Vagina (tissue), 2 donors: Measurements from ENCODE around the gene ATP6V0A1.
A peak's percentile ranks its signal among the peaks of the same experiment; 100 is the strongest.

Source experiments
- POLR2A ChIP-seq, 2 donors: fragments of 450-650 bp; IDR thresholded peaks; one replicate each; pipeline ENCODE4 v1.6.1; 2017; ENCODE audit warnings: antibody characterized with exemption in 2 of 2, mild to moderate bottlenecking in 2 of 2, moderate library complexity in 2 of 2
- POLR2AphosphoS5 ChIP-seq, 2 donors: sonication (generic); formaldehyde crosslinking; IDR thresholded peaks; one replicate each; pipeline ENCODE4 v1.9.0; 2017; ENCODE audit warnings: antibody characterized with exemption in 2 of 2, mild to moderate bottlenecking in 2 of 2, low read depth in 1 of 2; ENCODE audit not compliant: insufficient read depth in 1 of 2
- TF ChIP-seq, protein P1 (sequence below), 3 experiments: fragments of 450-650 bp in 2 of 3; fragments of 200-600 bp in 1 of 3; sonication (generic) in 1 of 3; IDR thresholded peaks; one replicate each; pipeline ENCODE4 v1.5.1; 2017 to 2019; ENCODE audit warnings: antibody characterized with exemption in 3 of 3, mild to moderate bottlenecking in 2 of 3, moderate library complexity in 2 of 3

DNA sequence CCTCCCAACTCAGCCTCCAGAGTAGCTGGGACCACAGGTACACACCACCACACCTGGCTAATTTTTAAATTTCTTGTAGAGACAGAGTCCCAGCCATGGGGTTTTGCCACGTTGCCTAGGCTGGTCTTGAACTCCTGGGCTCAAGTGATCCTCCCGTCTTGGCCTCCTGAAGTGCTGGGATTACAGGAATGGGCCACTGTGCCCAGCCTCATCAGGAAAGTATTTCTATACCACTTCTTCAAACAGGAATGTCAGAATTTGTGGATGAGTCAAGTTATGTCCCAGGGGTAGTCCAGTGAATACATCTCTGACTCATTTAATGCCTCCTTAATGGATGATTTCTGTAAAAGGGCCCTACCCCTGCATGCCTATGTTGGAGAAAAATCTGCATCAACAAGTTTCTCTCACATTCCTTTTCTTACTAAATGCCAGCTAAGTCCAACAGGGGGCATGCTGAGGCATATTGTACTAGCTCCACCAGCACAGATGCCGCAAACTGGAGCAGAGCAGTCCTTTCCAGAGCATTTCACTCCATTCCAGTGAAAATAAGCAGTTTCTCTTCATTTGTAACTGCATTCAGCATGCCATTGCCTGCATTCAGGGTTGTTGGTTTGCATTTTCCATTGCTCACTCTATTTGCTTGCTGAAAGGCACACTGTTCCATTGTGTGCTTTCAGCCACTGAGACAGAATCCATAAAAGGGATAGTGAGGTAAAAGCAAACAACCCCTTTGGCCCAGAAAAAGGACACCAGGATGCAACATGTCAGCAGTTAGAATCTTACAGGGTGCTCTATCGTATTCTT, 30.3 kb upstream of the ATP6V0A1 start:
- TF ChIP-seq, protein P1, sequence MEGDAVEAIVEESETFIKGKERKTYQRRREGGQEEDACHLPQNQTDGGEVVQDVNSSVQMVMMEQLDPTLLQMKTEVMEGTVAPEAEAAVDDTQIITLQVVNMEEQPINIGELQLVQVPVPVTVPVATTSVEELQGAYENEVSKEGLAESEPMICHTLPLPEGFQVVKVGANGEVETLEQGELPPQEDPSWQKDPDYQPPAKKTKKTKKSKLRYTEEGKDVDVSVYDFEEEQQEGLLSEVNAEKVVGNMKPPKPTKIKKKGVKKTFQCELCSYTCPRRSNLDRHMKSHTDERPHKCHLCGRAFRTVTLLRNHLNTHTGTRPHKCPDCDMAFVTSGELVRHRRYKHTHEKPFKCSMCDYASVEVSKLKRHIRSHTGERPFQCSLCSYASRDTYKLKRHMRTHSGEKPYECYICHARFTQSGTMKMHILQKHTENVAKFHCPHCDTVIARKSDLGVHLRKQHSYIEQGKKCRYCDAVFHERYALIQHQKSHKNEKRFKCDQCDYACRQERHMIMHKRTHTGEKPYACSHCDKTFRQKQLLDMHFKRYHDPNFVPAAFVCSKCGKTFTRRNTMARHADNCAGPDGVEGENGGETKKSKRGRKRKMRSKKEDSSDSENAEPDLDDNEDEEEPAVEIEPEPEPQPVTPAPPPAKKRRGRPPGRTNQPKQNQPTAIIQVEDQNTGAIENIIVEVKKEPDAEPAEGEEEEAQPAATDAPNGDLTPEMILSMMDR (IDR thresholded peaks at IDR 0.05): peak in 2 of 3 experiments; percentile 30 to 64
- no peak for TF ChIP-seq POLR2A (IDR thresholded peaks at IDR 0.05)
- peak in 1 of 2 donors; percentile 89 for TF ChIP-seq POLR2AphosphoS5 (IDR thresholded peaks at IDR 0.05; ENCODE audit: insufficient read depth in 1 of 2, low read depth in 1 of 2)
